HepG2 (cell line): ENCODE data around the gene NFATC2. TPM values are rescaled to one million over a fixed set of nuclear protein-coding genes. Genes with fewer than 3 reads are reported as not detected.
A peak's percentile ranks its signal among the peaks of the same experiment; 100 is the strongest.

Experiments used
- ATM ChIP-seq: fragments of 450-650 bp; IDR thresholded peaks from 2 replicates; pipeline ENCODE4 v1.7.1; 2017; ENCODE audit warnings: mild to moderate bottlenecking, borderline replicate concordance
- CBX1 ChIP-seq: IDR thresholded peaks from one replicate; pipeline ENCODE4 v1.6.1; 2016; ENCODE audit warnings: antibody characterized with exemption, low read depth
- CBX5 ChIP-seq: sonication (generic); formaldehyde crosslinking; IDR thresholded peaks from 2 replicates; pipeline ENCODE4 v1.4.0; 2020; ENCODE audit warnings: missing genetic modification reagents, borderline replicate concordance
- DNMT3B ChIP-seq: conservative IDR thresholded peaks from 2 replicates; pipeline ENCODE4 v1.6.1; 2016; ENCODE audit warnings: missing biosample characterization, control low read depth
- ERF ChIP-seq: IDR thresholded peaks from 2 replicates; pipeline ENCODE4 v1.6.1; 2018; ENCODE audit warnings: missing biosample characterization, missing genetic modification reagents
- GPN1 ChIP-seq: sonication (generic); formaldehyde crosslinking; IDR thresholded peaks from 2 replicates; pipeline ENCODE4 v1.5.1; 2020; ENCODE audit warnings: missing genetic modification reagents, borderline replicate concordance
- KDM3A ChIP-seq: IDR thresholded peaks from 2 replicates; pipeline ENCODE4 v1.6.1; 2018; ENCODE audit warnings: low read depth, missing compliant biosample characterization
- KLF15 ChIP-seq: sonication (generic); formaldehyde crosslinking; IDR thresholded peaks from 2 replicates; pipeline ENCODE4 v1.8.1; 2023; ENCODE audit warnings: borderline replicate concordance, mild to moderate bottlenecking, inconsistent platforms, missing genetic modification reagents, mixed read lengths
- LCORL ChIP-seq, 2 experiments: fragments of 450-650 bp in 1 of 2; sonication (generic) in 1 of 2; formaldehyde crosslinking in 1 of 2; IDR thresholded peaks; 2 replicates each; pipeline versions ENCODE4 v1.5.0 to v1.6.1; 2017 to 2020; ENCODE audit warnings: antibody characterized with exemption in 1 of 2, missing genetic modification reagents in 1 of 2
- NFYB ChIP-seq: sonication (generic); formaldehyde crosslinking; IDR thresholded peaks from 2 replicates; pipeline ENCODE4 v1.4.0; 2020; ENCODE audit warnings: missing genetic modification reagents
- POLR2A ChIP-seq, 2 experiments: IDR thresholded peaks; 2 replicates each; pipeline ENCODE4 v1.6.1; 2011; ENCODE audit warnings: low read depth in 2 of 2, low read length in 2 of 2, mild to moderate bottlenecking in 1 of 2, moderate library complexity in 1 of 2; ENCODE audit not compliant: insufficient read depth in 1 of 2
- RBAK ChIP-seq: sonication (generic); formaldehyde crosslinking; IDR thresholded peaks from 2 replicates; pipeline ENCODE4 v1.5.1; 2020; ENCODE audit warnings: mild to moderate bottlenecking, missing genetic modification reagents
- SIN3B ChIP-seq: fragments of 150-350 bp; IDR thresholded peaks from 2 replicates; pipeline ENCODE4 v1.6.1; 2014; ENCODE audit warnings: low read length
- SNAPC2 ChIP-seq: sonication (generic); formaldehyde crosslinking; IDR thresholded peaks from 2 replicates; pipeline ENCODE4 v1.8.1; 2022; ENCODE audit warnings: mild to moderate bottlenecking, missing genetic modification reagents
- THYN1 ChIP-seq: sonication (generic); formaldehyde crosslinking; IDR thresholded peaks from 2 replicates; pipeline ENCODE4 v1.8.1; 2023; ENCODE audit warnings: low read depth, mild to moderate bottlenecking, moderate library complexity, missing genetic modification reagents, borderline replicate concordance
- YEATS4 ChIP-seq: sonication (generic); formaldehyde crosslinking; IDR thresholded peaks from 2 replicates; pipeline ENCODE4 v1.4.0; 2020; ENCODE audit warnings: missing genetic modification reagents, borderline replicate concordance
- ZNF746 ChIP-seq: sonication (generic); formaldehyde crosslinking; IDR thresholded peaks from 2 replicates; pipeline ENCODE4 v1.8.0; 2022; ENCODE audit warnings: mild to moderate bottlenecking, missing genetic modification reagents
- ZNF883 ChIP-seq: sonication (generic); formaldehyde crosslinking; IDR thresholded peaks from 2 replicates; pipeline ENCODE4 v1.5.1; 2020; ENCODE audit warnings: mild to moderate bottlenecking, missing genetic modification reagents; ENCODE audit errors: not compliant biosample characterization
- polyA plus RNA-seq, 8 experiments: library from polyadenylated mRNA; depleted of rRNA in 3 of 8; stranded (reverse) in 7 of 8; unstranded in 1 of 8; fragments of >200 nt; fragmentation: Illumina TruSeq in 4 of 8; extraction: Trizol in 4 of 8; gene quantifications; 2 replicates each; pipeline versions ENCODE4 v1.2.1 to v1.2.3, GENCODE V29; 2011 to 2016; ENCODE audit warnings: low read depth in 4 of 8, missing spikeins in 1 of 8, mixed read lengths in 1 of 8; ENCODE audit not compliant: insufficient read depth in 1 of 8
- total RNA-seq, 5 experiments: library from RNA; depleted of rRNA; stranded (reverse); fragments of >200 nt; fragmentation: Illumina TruSeq; extraction: Trizol; gene quantifications; 2 replicates each; pipeline ENCODE4 v1.2.3, GENCODE V29; 2016; ENCODE audit warnings: low read depth in 1 of 5
- TF ChIP-seq, protein P1 (sequence below): sonication (generic); formaldehyde crosslinking; IDR thresholded peaks from 2 replicates; pipeline ENCODE4 v1.4.0; 2020; ENCODE audit warnings: missing genetic modification reagents
- TF ChIP-seq, protein P2 (sequence below): IDR thresholded peaks from 2 replicates; pipeline ENCODE4 v1.6.1; 2018; ENCODE audit warnings: missing genetic modification reagents, mild to moderate bottlenecking, missing compliant biosample characterization
- TF ChIP-seq, protein P3 (sequence below): sonication (generic); formaldehyde crosslinking; IDR thresholded peaks from 2 replicates; pipeline ENCODE4 v1.4.0; 2020; ENCODE audit warnings: mild to moderate bottlenecking, missing genetic modification reagents
- TF ChIP-seq, protein P4 (sequence below): fragments of 450-650 bp; IDR thresholded peaks from 2 replicates; pipeline ENCODE4 v1.6.1; 2017
- TF ChIP-seq, protein P5 (sequence below): sonication (generic); formaldehyde crosslinking; IDR thresholded peaks from 2 replicates; pipeline ENCODE4 v1.5.0; 2020; ENCODE audit warnings: missing genetic modification reagents

The NFATC2 gene
- total and polyA plus RNA-seq, 2 of the 13 experiments (the other 11 are each of a cell fraction or from before 2014, with no cell fraction given): 1.9 to 3.3 TPM

DNA sequence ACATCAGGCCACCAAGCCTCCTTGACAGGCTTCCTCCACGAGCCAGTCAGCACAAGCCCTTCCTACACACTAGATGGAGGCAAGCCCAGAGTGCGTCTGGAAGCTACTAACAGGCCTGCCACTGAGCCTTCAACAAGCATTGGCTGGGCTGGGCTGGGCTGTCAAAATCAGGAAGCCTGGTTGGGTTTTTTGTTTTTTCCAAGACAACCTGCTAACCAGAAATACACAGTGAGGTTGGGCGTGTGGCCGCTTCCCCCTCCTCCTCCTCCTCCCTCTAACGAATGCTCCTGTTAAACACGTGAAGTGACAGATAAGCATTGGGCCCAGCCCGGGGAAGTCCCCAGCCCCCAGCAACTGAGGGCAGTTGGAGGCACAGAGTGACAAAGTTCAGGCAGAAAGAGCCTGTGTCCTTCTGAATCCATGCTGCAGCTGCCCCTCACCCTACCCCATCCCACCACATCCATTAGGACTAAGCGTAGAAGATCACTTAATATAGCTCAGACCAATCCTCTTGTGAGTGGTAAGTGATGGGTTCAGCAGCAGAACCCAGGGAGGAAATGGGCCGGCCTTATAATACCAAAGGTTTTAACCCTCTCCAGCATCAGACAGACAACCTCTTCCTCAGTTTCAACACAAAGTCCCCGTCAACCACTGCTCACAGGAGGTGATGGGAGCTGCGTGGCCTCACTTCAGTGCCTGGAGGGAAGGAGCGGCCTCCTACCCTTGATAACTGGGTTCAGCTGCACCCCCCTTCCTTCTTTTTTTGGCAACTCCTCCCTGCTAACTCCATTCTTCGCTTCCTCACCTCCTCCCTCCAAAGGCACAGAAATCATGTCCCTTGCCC lies 1.1 kb downstream of the NFATC2 start (continued):
- TF ChIP-seq CBX5 (peak; percentile 17; the same call in 1 of the 2 replicates), POLR2A (IDR thresholded peaks at IDR 0.05; ENCODE audit: insufficient read depth in 1 of 2, low read depth in 2 of 2, low read length in 2 of 2) (peak; percentile 35 to 71; a peak in 2 of 4 replicates), THYN1 (no peak), ZNF883 (CRISPR knock-in tag) (peak; percentile 14), KLF15 (CRISPR knock-in tag) (no peak), DNMT3B (CRISPR knock-in tag) (0 out of 2 replicates have a peak, but pooled peaks have one; percentile 45), GPN1 (peak; percentile 58; the same call in 1 of the 2 replicates), RBAK (CRISPR knock-in tag) (no peak; the same call in 1 of the 2 replicates), KDM3A (CRISPR knock-in tag) (0 out of 2 replicates have a peak, but pooled peaks have one; percentile 33), LCORL (IDR thresholded peaks at IDR 0.05) (no peak), LCORL (CRISPR knock-in tag; IDR thresholded peaks at IDR 0.05) (peak; percentile 98), CBX1 (no peak), ATM (no peak), ERF (peak; percentile 93), SIN3B (no peak), NFYB (no peak), YEATS4 (CRISPR knock-in tag) (peak; percentile 88), ZNF746 (peak; percentile 89), SNAPC2 (CRISPR knock-in tag) (peak; percentile 90; the same call in 1 of the 2 replicates)
- TF ChIP-seq, protein P1, sequence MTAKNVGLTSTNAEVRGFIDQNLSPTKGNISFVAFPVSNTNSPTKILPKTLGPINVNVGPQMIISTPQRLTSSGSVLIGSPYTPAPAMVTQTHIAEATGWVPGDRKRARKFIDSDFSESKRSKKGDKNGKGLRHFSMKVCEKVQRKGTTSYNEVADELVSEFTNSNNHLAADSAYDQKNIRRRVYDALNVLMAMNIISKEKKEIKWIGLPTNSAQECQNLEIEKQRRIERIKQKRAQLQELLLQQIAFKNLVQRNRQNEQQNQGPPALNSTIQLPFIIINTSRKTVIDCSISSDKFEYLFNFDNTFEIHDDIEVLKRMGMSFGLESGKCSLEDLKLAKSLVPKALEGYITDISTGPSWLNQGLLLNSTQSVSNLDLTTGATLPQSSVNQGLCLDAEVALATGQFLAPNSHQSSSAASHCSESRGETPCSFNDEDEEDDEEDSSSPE (CRISPR knock-in tag): no peak; the same call in 1 of the 2 replicates
- TF ChIP-seq, protein P2, sequence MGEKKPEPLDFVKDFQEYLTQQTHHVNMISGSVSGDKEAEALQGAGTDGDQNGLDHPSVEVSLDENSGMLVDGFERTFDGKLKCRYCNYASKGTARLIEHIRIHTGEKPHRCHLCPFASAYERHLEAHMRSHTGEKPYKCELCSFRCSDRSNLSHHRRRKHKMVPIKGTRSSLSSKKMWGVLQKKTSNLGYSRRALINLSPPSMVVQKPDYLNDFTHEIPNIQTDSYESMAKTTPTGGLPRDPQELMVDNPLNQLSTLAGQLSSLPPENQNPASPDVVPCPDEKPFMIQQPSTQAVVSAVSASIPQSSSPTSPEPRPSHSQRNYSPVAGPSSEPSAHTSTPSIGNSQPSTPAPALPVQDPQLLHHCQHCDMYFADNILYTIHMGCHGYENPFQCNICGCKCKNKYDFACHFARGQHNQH (CRISPR knock-in tag): peak; percentile 67; the same call in 1 of the 2 replicates
- TF ChIP-seq, protein P3, sequence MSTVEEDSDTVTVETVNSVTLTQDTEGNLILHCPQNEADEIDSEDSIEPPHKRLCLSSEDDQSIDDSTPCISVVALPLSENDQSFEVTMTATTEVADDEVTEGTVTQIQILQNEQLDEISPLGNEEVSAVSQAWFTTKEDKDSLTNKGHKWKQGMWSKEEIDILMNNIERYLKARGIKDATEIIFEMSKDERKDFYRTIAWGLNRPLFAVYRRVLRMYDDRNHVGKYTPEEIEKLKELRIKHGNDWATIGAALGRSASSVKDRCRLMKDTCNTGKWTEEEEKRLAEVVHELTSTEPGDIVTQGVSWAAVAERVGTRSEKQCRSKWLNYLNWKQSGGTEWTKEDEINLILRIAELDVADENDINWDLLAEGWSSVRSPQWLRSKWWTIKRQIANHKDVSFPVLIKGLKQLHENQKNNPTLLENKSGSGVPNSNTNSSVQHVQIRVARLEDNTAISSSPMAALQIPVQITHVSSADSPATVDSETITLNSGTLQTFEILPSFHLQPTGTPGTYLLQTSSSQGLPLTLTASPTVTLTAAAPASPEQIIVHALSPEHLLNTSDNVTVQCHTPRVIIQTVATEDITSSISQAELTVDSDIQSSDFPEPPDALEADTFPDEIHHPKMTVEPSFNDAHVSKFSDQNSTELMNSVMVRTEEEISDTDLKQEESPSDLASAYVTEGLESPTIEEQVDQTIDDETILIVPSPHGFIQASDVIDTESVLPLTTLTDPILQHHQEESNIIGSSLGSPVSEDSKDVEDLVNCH (CRISPR knock-in tag): no peak
- TF ChIP-seq, protein P4, sequence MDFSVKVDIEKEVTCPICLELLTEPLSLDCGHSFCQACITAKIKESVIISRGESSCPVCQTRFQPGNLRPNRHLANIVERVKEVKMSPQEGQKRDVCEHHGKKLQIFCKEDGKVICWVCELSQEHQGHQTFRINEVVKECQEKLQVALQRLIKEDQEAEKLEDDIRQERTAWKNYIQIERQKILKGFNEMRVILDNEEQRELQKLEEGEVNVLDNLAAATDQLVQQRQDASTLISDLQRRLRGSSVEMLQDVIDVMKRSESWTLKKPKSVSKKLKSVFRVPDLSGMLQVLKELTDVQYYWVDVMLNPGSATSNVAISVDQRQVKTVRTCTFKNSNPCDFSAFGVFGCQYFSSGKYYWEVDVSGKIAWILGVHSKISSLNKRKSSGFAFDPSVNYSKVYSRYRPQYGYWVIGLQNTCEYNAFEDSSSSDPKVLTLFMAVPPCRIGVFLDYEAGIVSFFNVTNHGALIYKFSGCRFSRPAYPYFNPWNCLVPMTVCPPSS: no peak
- TF ChIP-seq, protein P5, sequence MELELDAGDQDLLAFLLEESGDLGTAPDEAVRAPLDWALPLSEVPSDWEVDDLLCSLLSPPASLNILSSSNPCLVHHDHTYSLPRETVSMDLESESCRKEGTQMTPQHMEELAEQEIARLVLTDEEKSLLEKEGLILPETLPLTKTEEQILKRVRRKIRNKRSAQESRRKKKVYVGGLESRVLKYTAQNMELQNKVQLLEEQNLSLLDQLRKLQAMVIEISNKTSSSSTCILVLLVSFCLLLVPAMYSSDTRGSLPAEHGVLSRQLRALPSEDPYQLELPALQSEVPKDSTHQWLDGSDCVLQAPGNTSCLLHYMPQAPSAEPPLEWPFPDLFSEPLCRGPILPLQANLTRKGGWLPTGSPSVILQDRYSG: no peak
